GM12878 (cell line): ENCODE results near the gene EDC3.

Experiments
- CBFB ChIP-seq: IDR thresholded peaks from 2 replicates; pipeline ENCODE4 v1.6.1; 2016; ENCODE audit warnings: antibody characterized with exemption, low read depth
- CTCF ChIP-seq, 3 experiments: IDR thresholded peaks in 2 of 3; conservative IDR thresholded peaks in 1 of 3; 2 replicates each; pipeline ENCODE4 v1.5.1; 2011; ENCODE audit warnings: low read depth in 3 of 3, low read length in 3 of 3, mild to moderate bottlenecking in 3 of 3, control low read depth in 2 of 3, moderate library complexity in 2 of 3, inconsistent platforms in 1 of 3, mixed read lengths in 1 of 3; ENCODE audit not compliant: control insufficient read depth in 2 of 3, insufficient read depth in 1 of 3; ENCODE audit errors: extremely low read depth in 1 of 3
- DPF2 ChIP-seq: fragments of 450-650 bp; IDR thresholded peaks from 2 replicates; pipeline ENCODE4 v1.6.1; 2017; ENCODE audit warnings: mild to moderate bottlenecking
- EED ChIP-seq: sonication (generic); IDR thresholded peaks from 2 replicates; pipeline ENCODE4 v1.6.1; 2016; ENCODE audit warnings: antibody characterized with exemption, low read depth
- HDGF ChIP-seq: fragments of 450-650 bp; IDR thresholded peaks from 2 replicates; pipeline ENCODE4 v1.6.1; 2016; ENCODE audit warnings: antibody characterized with exemption
- PBX3 ChIP-seq: IDR thresholded peaks from 2 replicates; pipeline ENCODE4 v1.6.1; 2011; ENCODE audit warnings: mild to moderate bottlenecking, low read depth, low read length, moderate library complexity; ENCODE audit not compliant: insufficient replicate concordance
- POLR2A ChIP-seq: IDR thresholded peaks from 2 replicates; pipeline ENCODE4 v1.6.1; 2011; ENCODE audit warnings: low read depth, mild to moderate bottlenecking, low read length
- RFX5 ChIP-seq: IDR thresholded peaks from 2 replicates; pipeline ENCODE4 v1.6.1; 2011; ENCODE audit warnings: low read depth, low read length, improper control_type of control experiment
- SMC3 ChIP-seq: IDR thresholded peaks from 2 replicates; pipeline ENCODE4 v1.6.1; 2011; ENCODE audit warnings: low read length, improper control_type of control experiment, borderline replicate concordance
- SPI1 ChIP-seq: IDR thresholded peaks from 2 replicates; pipeline ENCODE4 v1.6.1; 2011; ENCODE audit warnings: low read depth, mild to moderate bottlenecking, low read length, moderate library complexity, borderline replicate concordance; ENCODE audit not compliant: insufficient read depth
- TF ChIP-seq, protein P1 (sequence below): fragments of 450-650 bp; IDR thresholded peaks from 2 replicates; pipeline ENCODE4 v1.6.1; 2016; ENCODE audit warnings: mild to moderate bottlenecking
- TF ChIP-seq, protein P2 (sequence below): IDR thresholded peaks from 2 replicates; pipeline ENCODE4 v1.6.1; 2012; ENCODE audit warnings: low read length, inconsistent platforms

DNA sequence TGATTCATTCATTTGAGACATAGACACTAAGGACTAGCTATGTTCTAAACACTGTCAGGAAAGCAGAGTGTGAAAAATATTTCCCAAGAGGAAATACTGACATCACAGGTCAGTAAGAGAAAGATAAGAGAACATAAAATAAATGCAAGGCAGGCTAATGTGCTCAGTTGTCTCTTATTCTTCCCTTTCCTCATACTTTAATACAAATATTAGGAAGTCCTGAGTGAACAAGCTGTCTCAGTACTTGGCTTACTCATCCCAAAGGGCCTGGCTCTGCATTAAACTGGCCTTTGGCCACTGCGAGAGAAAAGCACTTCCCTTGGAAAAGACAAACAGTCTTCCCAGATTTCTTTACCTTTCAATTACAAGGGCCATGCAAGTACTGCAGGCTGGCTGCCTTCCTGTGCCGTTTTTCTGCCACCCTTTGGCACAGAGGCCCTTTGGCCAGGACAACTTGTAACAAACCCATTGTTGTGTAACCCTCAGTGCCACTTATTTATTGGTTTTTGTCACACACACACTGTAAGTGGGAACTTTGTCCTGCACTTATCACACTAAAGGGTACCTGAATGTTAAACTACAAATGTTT lies 31.7 kb downstream of the EDC3 start:
- no peak for TF ChIP-seq EED
- no peak for TF ChIP-seq SPI1
- TF ChIP-seq, protein P1, sequence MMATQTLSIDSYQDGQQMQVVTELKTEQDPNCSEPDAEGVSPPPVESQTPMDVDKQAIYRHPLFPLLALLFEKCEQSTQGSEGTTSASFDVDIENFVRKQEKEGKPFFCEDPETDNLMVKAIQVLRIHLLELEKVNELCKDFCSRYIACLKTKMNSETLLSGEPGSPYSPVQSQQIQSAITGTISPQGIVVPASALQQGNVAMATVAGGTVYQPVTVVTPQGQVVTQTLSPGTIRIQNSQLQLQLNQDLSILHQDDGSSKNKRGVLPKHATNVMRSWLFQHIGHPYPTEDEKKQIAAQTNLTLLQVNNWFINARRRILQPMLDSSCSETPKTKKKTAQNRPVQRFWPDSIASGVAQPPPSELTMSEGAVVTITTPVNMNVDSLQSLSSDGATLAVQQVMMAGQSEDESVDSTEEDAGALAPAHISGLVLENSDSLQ = no peak
- no peak for TF ChIP-seq POLR2A
- TF ChIP-seq CTCF (IDR thresholded peaks at IDR 0.05 in 2 of 3, conservative IDR thresholded peaks at IDR 0.05 in 1 of 3; ENCODE audit: control insufficient read depth in 2 of 3, extremely low read depth in 1 of 3, insufficient read depth in 1 of 3, low read depth in 3 of 3, low read length in 3 of 3) = no peak
- TF ChIP-seq SMC3 = no peak
- TF ChIP-seq RFX5 = no peak
- TF ChIP-seq CBFB = no peak
- TF ChIP-seq DPF2 = no peak
- TF ChIP-seq PBX3 = no peak
- TF ChIP-seq HDGF = no peak
- TF ChIP-seq, protein P2, sequence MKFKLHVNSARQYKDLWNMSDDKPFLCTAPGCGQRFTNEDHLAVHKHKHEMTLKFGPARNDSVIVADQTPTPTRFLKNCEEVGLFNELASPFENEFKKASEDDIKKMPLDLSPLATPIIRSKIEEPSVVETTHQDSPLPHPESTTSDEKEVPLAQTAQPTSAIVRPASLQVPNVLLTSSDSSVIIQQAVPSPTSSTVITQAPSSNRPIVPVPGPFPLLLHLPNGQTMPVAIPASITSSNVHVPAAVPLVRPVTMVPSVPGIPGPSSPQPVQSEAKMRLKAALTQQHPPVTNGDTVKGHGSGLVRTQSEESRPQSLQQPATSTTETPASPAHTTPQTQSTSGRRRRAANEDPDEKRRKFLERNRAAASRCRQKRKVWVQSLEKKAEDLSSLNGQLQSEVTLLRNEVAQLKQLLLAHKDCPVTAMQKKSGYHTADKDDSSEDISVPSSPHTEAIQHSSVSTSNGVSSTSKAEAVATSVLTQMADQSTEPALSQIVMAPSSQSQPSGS = no peak
